Measurements from ENCODE around the gene KCNAB1. TPM values are rescaled to one million over a fixed set of nuclear protein-coding genes. Genes with fewer than 3 reads are reported as not detected.

The KCNAB1 gene
- total RNA-seq, 1 donor from 2014 or later = 0.79 TPM

DNA sequence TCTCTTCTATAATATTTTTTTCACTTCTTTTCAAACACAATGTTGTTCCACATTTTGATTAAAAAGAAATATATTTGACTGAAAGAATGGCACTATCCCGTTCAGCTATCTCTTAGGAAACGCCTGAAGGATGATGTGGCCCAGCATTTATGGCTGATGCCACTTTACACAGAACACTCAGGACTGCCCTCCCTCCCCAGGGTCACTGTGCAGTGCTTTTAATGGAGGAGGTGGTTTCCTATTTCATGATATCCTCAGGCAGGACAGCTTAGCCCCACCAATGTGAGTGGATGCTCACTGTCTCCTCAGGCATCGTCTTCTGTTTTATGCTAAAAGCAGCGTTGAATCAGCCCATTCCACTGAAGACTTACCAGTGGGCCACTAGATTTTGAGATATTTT, 135.9 kb downstream of the KCNAB1 start:
- H3K27ac Mint-ChIP-seq (ENCODE audit: unreplicated experiment) = no peak overlapping the region
- peaks cover 5% of the 10 kb centered on the region for H3K4me1 Mint-ChIP-seq
- no peak overlapping the region for H3K4me3 Mint-ChIP-seq
- no peaks in the 10 kb centered on the region for H3K27me3 Mint-ChIP-seq (ENCODE audit: low read depth)
- H3K9me3 Mint-ChIP-seq = no peaks in the 10 kb centered on the region
- H3K36me3 Mint-ChIP-seq (ENCODE audit: low read depth) = no peaks in the 10 kb centered on the region
- TF ChIP-seq, protein P1, sequence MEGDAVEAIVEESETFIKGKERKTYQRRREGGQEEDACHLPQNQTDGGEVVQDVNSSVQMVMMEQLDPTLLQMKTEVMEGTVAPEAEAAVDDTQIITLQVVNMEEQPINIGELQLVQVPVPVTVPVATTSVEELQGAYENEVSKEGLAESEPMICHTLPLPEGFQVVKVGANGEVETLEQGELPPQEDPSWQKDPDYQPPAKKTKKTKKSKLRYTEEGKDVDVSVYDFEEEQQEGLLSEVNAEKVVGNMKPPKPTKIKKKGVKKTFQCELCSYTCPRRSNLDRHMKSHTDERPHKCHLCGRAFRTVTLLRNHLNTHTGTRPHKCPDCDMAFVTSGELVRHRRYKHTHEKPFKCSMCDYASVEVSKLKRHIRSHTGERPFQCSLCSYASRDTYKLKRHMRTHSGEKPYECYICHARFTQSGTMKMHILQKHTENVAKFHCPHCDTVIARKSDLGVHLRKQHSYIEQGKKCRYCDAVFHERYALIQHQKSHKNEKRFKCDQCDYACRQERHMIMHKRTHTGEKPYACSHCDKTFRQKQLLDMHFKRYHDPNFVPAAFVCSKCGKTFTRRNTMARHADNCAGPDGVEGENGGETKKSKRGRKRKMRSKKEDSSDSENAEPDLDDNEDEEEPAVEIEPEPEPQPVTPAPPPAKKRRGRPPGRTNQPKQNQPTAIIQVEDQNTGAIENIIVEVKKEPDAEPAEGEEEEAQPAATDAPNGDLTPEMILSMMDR (conservative IDR thresholded peaks at IDR 0.05) = no peak
- DNase-seq (ENCODE audit: low read depth, low spot score) = no peak

DNA sequence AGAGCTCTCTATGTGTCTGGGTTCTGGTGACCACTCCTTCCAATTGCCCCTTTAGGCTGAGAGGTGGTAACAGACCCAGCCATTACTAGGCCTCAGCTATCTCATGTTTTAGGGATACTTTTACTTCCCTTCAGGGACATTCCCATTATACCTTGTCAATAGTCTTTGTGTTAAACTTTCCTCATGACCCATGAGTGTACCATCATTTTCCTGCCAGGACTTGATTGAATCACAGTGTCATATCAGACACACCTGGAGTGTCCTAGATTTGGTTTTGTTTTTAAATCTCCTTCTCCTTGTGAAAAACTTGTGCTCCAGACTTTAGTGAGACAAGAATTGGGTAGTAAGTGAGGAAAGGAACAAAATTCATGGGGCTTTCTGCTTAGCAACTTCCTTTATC, 136.6 kb downstream of the KCNAB1 start:
- H3K27ac Mint-ChIP-seq (ENCODE audit: unreplicated experiment) = no peak overlapping the region
- H3K4me1 Mint-ChIP-seq = peaks cover 5% of the 10 kb centered on the region
- no peaks in the 10 kb centered on the region for H3K9me3 Mint-ChIP-seq
- no peak overlapping the region for H3K4me3 Mint-ChIP-seq
- no peaks in the 10 kb centered on the region for H3K27me3 Mint-ChIP-seq (ENCODE audit: low read depth)
- TF ChIP-seq, protein P1 (conservative IDR thresholded peaks at IDR 0.05) = no peak
- no peaks in the 10 kb centered on the region for H3K36me3 Mint-ChIP-seq (ENCODE audit: low read depth)
- no peak for DNase-seq (ENCODE audit: low read depth, low spot score)

DNA sequence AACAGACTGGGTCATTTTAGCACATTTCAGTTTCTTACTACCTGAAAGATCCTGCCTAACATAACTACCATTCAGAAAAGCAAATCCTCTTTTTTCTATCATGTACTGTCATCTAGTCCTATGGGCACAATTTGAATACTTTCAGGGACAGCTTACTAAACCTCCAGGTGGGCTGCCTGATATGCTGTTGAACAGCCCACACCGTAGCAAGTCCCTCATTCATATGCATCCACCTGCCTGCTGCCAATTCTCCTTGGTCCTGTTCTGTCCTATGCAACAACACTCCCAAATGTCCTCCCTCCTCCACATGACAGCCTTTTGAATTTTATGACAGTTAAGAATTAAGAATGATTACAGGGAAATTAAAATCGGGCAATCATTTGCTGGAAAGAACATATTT, 137.9 kb downstream of the KCNAB1 start:
- TF ChIP-seq, protein P1 (conservative IDR thresholded peaks at IDR 0.05) = no peak
- no peaks in the 10 kb centered on the region for H3K36me3 Mint-ChIP-seq (ENCODE audit: low read depth)
- no peaks in the 10 kb centered on the region for H3K27me3 Mint-ChIP-seq (ENCODE audit: low read depth)
- no peak for DNase-seq (ENCODE audit: low read depth, low spot score)
- no peak overlapping the region for H3K27ac Mint-ChIP-seq (ENCODE audit: unreplicated experiment)
- no peak overlapping the region for H3K4me3 Mint-ChIP-seq
- H3K4me1 Mint-ChIP-seq = peaks cover 5% of the 10 kb centered on the region
- no peaks in the 10 kb centered on the region for H3K9me3 Mint-ChIP-seq

DNA sequence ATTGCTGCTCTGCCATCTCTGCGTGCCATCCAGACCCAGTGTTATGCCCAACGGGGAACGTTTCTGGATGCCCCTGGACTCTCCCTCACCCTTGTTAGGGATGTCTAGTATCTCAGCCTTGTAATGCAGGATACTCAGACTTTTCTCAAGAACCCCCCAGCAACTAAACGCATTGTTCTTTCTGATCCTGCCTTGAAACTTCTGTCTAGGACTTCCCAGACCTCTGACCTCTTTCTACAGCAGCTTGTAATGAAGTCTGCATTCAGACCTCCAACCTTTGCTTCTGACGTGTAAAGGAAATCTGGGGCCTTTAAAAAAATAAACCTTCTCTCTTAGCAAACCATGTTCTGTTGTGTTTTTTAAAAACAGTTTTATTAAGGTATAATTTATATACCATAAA, 139.5 kb downstream of the KCNAB1 start:
- H3K27me3 Mint-ChIP-seq (ENCODE audit: low read depth) = no peaks in the 10 kb centered on the region
- DNase-seq (ENCODE audit: low read depth, low spot score) = no peak
- H3K36me3 Mint-ChIP-seq (ENCODE audit: low read depth) = no peaks in the 10 kb centered on the region
- no peak overlapping the region for H3K27ac Mint-ChIP-seq (ENCODE audit: unreplicated experiment)
- H3K9me3 Mint-ChIP-seq = no peaks in the 10 kb centered on the region
- no peak overlapping the region for H3K4me3 Mint-ChIP-seq
- peaks cover 5% of the 10 kb centered on the region for H3K4me1 Mint-ChIP-seq
- TF ChIP-seq, protein P1 (conservative IDR thresholded peaks at IDR 0.05) = no peak

DNA sequence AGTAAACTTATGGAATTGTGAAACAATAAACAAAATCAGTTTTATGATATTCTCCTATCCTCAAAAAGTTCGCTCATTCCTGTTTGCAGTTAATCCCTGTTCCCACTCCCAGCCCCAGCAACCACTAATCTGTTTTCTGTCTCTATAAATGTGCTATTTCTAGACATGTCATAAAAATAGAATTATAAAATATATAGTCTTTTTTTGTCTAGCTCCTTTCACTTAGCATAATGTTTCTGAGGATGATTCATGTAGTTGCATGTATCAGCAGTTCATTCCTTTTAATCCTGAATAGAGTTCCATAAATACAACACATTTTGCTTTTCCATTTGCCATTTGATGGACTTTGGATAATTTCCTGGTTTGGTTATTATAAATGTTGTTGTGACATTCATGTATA, 140.0 kb downstream of the KCNAB1 start:
- H3K27me3 Mint-ChIP-seq (ENCODE audit: low read depth) = no peaks in the 10 kb centered on the region
- no peak for DNase-seq (ENCODE audit: low read depth, low spot score)
- H3K27ac Mint-ChIP-seq (ENCODE audit: unreplicated experiment) = no peak overlapping the region
- no peaks in the 10 kb centered on the region for H3K36me3 Mint-ChIP-seq (ENCODE audit: low read depth)
- no peak overlapping the region for H3K4me3 Mint-ChIP-seq
- H3K9me3 Mint-ChIP-seq = no peaks in the 10 kb centered on the region
- TF ChIP-seq, protein P1 (conservative IDR thresholded peaks at IDR 0.05) = no peak
- peaks cover 5% of the 10 kb centered on the region for H3K4me1 Mint-ChIP-seq

DNA sequence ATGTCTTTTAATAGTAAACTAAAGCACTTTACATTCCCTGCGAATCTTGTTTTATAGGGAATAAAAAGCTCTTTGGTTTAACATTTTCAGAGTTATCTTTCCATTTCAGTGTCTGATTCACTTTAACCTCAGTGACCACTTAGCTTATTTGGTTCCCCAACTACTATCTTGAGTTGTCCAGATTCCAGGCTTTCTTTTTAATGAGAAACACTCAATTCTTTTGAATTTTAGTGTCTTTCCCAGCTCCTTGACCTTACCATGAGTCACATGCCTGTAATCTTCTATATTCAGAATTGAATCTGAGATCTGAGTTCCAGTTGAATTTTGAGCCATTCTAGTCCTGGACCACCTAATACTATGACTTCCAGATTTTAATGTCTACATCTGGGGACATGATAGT, 144.4 kb downstream of the KCNAB1 start:
- Mint-ChIP-seq H3K4me3 (no peak overlapping the region), H3K9me3 (no peaks in the 10 kb centered on the region), H3K27ac (ENCODE audit: unreplicated experiment) (no peak overlapping the region), H3K27me3 (ENCODE audit: low read depth) (no peaks in the 10 kb centered on the region), H3K36me3 (ENCODE audit: low read depth) (no peaks in the 10 kb centered on the region), H3K4me1 (peaks cover 3% of the 10 kb centered on the region)
- no peak for DNase-seq (ENCODE audit: low read depth, low spot score)
- TF ChIP-seq, protein P1 (conservative IDR thresholded peaks at IDR 0.05) = no peak

Measured in neural crest cell (in vitro differentiated cells).